ENCODE results near the gene HDAC11.

DNA sequence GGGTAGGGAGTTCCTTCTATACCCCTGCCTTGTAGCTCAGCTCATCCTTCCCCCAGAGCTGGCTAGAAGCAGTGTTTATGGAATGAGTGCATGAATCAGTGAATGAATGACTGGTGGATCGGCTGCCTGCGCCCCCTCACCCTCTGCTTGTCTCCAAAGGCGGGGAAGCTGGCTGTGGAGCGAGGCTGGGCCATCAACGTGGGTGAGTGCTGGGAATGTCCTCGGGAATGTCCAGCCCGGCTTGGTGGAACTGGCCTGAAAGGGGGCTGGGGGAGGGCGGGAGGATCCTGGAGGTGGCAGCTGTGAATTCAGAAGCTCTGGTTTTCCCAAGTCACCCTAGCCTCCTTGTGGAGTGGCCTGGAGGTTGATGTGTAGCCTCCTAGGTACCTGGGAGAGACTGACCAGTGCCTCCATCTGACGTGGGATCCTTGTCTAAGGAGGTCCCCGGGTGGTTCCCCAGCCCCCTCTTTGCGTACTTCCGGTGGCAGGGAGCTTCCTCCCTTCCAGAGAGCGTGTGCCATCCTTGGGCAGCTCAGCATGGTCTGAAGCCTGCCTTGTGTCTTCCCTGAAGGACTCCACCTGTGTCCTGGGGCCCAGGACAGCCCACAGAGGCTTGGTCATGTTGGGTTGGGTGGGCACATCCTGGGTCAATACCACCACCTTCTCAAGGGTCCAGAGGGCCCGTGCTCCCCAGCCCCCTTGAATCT lies 18.4 kb downstream of the HDAC11 start:
- TF ChIP-seq, protein P1, sequence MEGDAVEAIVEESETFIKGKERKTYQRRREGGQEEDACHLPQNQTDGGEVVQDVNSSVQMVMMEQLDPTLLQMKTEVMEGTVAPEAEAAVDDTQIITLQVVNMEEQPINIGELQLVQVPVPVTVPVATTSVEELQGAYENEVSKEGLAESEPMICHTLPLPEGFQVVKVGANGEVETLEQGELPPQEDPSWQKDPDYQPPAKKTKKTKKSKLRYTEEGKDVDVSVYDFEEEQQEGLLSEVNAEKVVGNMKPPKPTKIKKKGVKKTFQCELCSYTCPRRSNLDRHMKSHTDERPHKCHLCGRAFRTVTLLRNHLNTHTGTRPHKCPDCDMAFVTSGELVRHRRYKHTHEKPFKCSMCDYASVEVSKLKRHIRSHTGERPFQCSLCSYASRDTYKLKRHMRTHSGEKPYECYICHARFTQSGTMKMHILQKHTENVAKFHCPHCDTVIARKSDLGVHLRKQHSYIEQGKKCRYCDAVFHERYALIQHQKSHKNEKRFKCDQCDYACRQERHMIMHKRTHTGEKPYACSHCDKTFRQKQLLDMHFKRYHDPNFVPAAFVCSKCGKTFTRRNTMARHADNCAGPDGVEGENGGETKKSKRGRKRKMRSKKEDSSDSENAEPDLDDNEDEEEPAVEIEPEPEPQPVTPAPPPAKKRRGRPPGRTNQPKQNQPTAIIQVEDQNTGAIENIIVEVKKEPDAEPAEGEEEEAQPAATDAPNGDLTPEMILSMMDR (conservative IDR thresholded peaks at IDR 0.05), result no peak
- TF ChIP-seq ZFX (IDR thresholded peaks at IDR 0.05), result no peak
